B cell (primary cell): Measurements from ENCODE around the gene EDDM3A. TPM values are rescaled to one million over a fixed set of nuclear protein-coding genes. Genes with fewer than 3 reads are reported as not detected.

Experiments used
- ATAC-seq: fragments of 200-7000 bp; cut with Tn5 transposase; one replicate; pipeline ENCODE4 v1.10.0; 2021; ENCODE audit warnings: low read depth, mild to moderate bottlenecking, moderate number of reproducible peaks, moderate library complexity
- CTCF ChIA-PET: fragments of 350-600 bp; sonication (Branson Sonifier 250); formaldehyde crosslinking; loops from one replicate; lab custom pipeline; 2021; ENCODE audit warnings: antibody characterized with exemption, inconsistent platforms; lab: Charles Lee
- POLR2A ChIA-PET: fragments of 350-600 bp; sonication (Branson Sonifier 250); formaldehyde crosslinking; loops from one replicate; lab custom pipeline; 2021; ENCODE audit warnings: antibody characterized with exemption; lab: Charles Lee
- DNase-seq: peaks from one replicate; pipeline ENCODE4 v3.0.0; 2013
- H2AFZ ChIP-seq: 2 replicates; pipeline ENCODE4 v1.6.1; 2012; ENCODE audit warnings: mild to moderate bottlenecking, low read depth, low read length; ENCODE audit not compliant: insufficient read depth, poor library complexity, severe bottlenecking
- H3K27ac ChIP-seq, 2 donors: 1 replicate in 1 of 2; 2 replicates in 1 of 2; pipeline ENCODE4 v1.5.1; 2012 to 2013; ENCODE audit warnings: low read length in 2 of 2, mild to moderate bottlenecking in 2 of 2, moderate library complexity in 1 of 2
- H3K27me3 ChIP-seq, 4 experiments: fragments of 200-600 bp in 1 of 4; sonication (generic) in 1 of 4; replicated peaks in 1 of 4; 1 replicate in 2 of 4; 2 replicates in 2 of 4; pipeline versions ENCODE4 v1.6.1 to v1.7.0; 2013 to 2016; ENCODE audit warnings: low read length in 3 of 4, mild to moderate bottlenecking in 2 of 4, mixed read lengths in 1 of 4, moderate library complexity in 1 of 4; ENCODE audit not compliant: insufficient read depth in 4 of 4, control insufficient read depth in 3 of 4; ENCODE audit errors: control extremely low read depth in 1 of 4
- H3K36me3 ChIP-seq, 2 experiments: replicated peaks in 1 of 2; 1 replicate in 1 of 2; 2 replicates in 1 of 2; pipeline versions ENCODE4 v1.6.1 to v1.7.1; 2013; ENCODE audit warnings: low read length in 1 of 2; ENCODE audit not compliant: insufficient read depth in 2 of 2, control insufficient read depth in 1 of 2; ENCODE audit errors: control extremely low read depth in 1 of 2, extremely low read depth in 1 of 2
- H3K4me1 ChIP-seq, 2 donors: fragments of 200-600 bp in 1 of 2; sonication (generic) in 1 of 2; 1 replicate in 1 of 2; 2 replicates in 1 of 2; pipeline versions ENCODE4 v1.5.1 to v1.6.1; 2013 to 2017; ENCODE audit warnings: low read length in 2 of 2; ENCODE audit not compliant: control insufficient read depth in 2 of 2, insufficient read depth in 2 of 2
- H3K4me2 ChIP-seq: replicated peaks from 2 replicates; pipeline ENCODE3; 2012; ENCODE audit warnings: mild to moderate bottlenecking, low read depth, low read length; ENCODE audit not compliant: poor library complexity, severe bottlenecking
- H3K4me3 ChIP-seq, 5 experiments: fragments of 200-600 bp in 1 of 5; sonication (generic) in 1 of 5; 1 replicate in 3 of 5; 2 replicates in 2 of 5; pipeline versions ENCODE4 v1.5.1 to v1.7.0; 2011 to 2016; ENCODE audit warnings: low read length in 4 of 5, mild to moderate bottlenecking in 4 of 5, low read depth in 2 of 5, control low read depth in 1 of 5, moderate library complexity in 1 of 5; ENCODE audit not compliant: insufficient read depth in 1 of 5; ENCODE audit errors: control extremely low read depth in 1 of 5, extremely low read depth in 1 of 5
- H3K79me2 ChIP-seq: fragments of 200-600 bp; sonication (generic); one replicate; pipeline ENCODE4 v1.6.0; 2016; ENCODE audit warnings: low read length; ENCODE audit not compliant: control insufficient read depth, insufficient read depth
- H3K9ac ChIP-seq: fragments of 200-600 bp; sonication (generic); 2 replicates; pipeline ENCODE4 v1.6.1; 2017; ENCODE audit warnings: mild to moderate bottlenecking, low read length, moderate library complexity
- H3K9me3 ChIP-seq, 3 donors: one replicate each; pipeline versions ENCODE4 v1.6.1 to v1.7.1; 2013; ENCODE audit warnings: low read length in 2 of 3; ENCODE audit not compliant: control insufficient read depth in 2 of 3, insufficient read depth in 1 of 3; ENCODE audit errors: control extremely low read depth in 1 of 3
- H4K20me1 ChIP-seq: 2 replicates; pipeline ENCODE4 v1.6.0; 2012; ENCODE audit warnings: mild to moderate bottlenecking, low read length; ENCODE audit not compliant: insufficient read depth, control insufficient read depth, poor library complexity, severe bottlenecking
- H3K27ac Mint-ChIP-seq: one replicate; pipeline ENCODE4 v1.8.0; 2021; ENCODE audit warnings: mixed read lengths
- H3K27me3 Mint-ChIP-seq: one replicate; pipeline ENCODE4 v1.8.0; 2021; ENCODE audit warnings: mixed read lengths
- H3K4me1 Mint-ChIP-seq: one replicate; pipeline ENCODE4 v1.8.0; 2021; ENCODE audit warnings: mixed read lengths
- H3K4me3 Mint-ChIP-seq: one replicate; pipeline ENCODE4 v1.8.0; 2021; ENCODE audit warnings: mixed read lengths
- H3K9me3 Mint-ChIP-seq: one replicate; pipeline ENCODE4 v1.8.0; 2022; ENCODE audit warnings: mixed read lengths; ENCODE audit not compliant: insufficient read depth
- EZH2 ChIP-seq: IDR thresholded peaks from 2 replicates; pipeline ENCODE4 v1.6.1; 2012; ENCODE audit warnings: borderline replicate concordance, low read depth, mild to moderate bottlenecking, moderate library complexity, low read length; ENCODE audit not compliant: insufficient read depth, poor library complexity, severe bottlenecking
- WGBS: methylation state at CpG from one replicate; pipeline ENCODE4 v1.1.5; 2013; ENCODE audit warnings: missing lambda C conversion rate; ENCODE audit not compliant: insufficient coverage; 5-methylcytosine and 5-hydroxymethylcytosine counted together
- intact Hi-C: fragments of 100-400 bp; cut with micrococcal nuclease; formaldehyde crosslinking; loops from one replicate; pipeline ENCODE4 v1.10.0; 2022
- polyA plus RNA-seq: library from polyadenylated mRNA; depleted of rRNA; stranded (reverse); fragments of >200 nt; gene quantifications from 2 replicates; pipeline ENCODE4 v1.2.3, GENCODE V29; 2012
- total RNA-seq, 2 donors: library from RNA; stranded (reverse); fragments of 120-200 nt in 1 of 2; gene quantifications; 1 replicate in 1 of 2; 2 replicates in 1 of 2; pipeline versions ENCODE4 v1.2.3 to v1.2.4, GENCODE V29; 2013 to 2022
- TF ChIP-seq, protein P1 (sequence below): fragments of 200-600 bp; IDR thresholded peaks from one replicate; pipeline ENCODE4 v1.8.0; 2022; ENCODE audit warnings: antibody characterized with exemption, mild to moderate bottlenecking

Gene EDDM3A
- total and polyA plus RNA-seq, 2 donors (not counting 1 experiment from before 2014, with no cell fraction given): not detected

DNA sequence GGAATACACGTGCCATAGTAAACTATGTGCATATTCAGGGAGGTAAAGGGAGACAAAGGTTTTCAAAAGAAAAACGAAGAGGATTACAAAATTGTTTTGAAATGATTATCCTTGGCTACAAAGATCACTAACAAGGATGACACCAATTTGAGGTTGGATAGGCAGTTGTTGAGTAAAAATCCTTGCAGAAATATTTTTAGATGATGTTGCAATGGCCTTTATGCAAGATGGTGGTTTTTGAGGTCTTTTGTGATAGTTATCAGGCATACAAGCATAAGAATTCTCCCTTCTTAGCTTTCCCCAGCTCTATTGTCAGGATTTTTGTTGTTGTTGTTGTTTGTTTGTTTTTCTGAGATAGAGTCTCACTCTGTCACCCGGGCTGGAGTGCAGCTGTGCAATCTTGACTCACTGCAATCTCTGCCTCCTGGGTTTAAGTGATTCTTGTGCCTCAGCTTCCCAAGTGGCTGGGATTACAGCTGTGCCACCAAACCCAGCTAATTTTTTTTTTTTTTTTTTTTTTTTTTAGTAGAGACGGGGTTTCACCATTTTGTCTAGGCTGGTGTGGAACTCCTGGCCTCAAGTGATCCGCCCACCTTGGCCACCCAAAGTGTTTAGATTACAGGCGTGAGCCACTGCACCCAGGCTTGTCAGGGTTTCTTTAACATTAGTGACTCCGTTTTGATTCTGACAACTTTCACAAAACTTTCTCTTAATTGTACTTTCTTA lies 49.1 kb downstream of the EDDM3A start:
- Histone ChIP-seq H3K27me3 (no peaks in the 10 kb centered on the region), H3K4me2 (no peak overlapping the region), H2AFZ (no peak overlapping the region), H3K4me1 (peaks cover 27 to 29% of the 10 kb centered on the region in 2 donors), H3K4me3 (no peak overlapping the region), H3K79me2 (peaks cover 37% of the 10 kb centered on the region), H3K9me3 (no peaks in the 10 kb centered on the region), H3K36me3 (no peaks in the 10 kb centered on the region), H3K9ac (no peak overlapping the region), H3K27ac (no peak overlapping the region), H4K20me1 (no peaks in the 10 kb centered on the region)
- H3K27me3 Mint-ChIP-seq: no peaks in the 10 kb centered on the region
- 92% methylated on average over 4 of the region's 7 CpGs for WGBS
- H3K9me3 Mint-ChIP-seq: no peaks in the 10 kb centered on the region
- ChIA-PET POLR2A (no interaction called here), CTCF (interaction anchor here (1.0 kb wide), 1 partner anchor 14 kb away, joined by 3 read pairs; the partner anchor contains the start of gene RNASE6)
- no peak overlapping the region for H3K27ac Mint-ChIP-seq
- DNase-seq: no peak
- intact Hi-C loops: no loop called here
- no peak overlapping the region for H3K4me3 Mint-ChIP-seq
- H3K4me1 Mint-ChIP-seq: peaks cover 32% of the 10 kb centered on the region
- no peak for ATAC-seq
- no peak for TF ChIP-seq EZH2
- TF ChIP-seq, protein P1, sequence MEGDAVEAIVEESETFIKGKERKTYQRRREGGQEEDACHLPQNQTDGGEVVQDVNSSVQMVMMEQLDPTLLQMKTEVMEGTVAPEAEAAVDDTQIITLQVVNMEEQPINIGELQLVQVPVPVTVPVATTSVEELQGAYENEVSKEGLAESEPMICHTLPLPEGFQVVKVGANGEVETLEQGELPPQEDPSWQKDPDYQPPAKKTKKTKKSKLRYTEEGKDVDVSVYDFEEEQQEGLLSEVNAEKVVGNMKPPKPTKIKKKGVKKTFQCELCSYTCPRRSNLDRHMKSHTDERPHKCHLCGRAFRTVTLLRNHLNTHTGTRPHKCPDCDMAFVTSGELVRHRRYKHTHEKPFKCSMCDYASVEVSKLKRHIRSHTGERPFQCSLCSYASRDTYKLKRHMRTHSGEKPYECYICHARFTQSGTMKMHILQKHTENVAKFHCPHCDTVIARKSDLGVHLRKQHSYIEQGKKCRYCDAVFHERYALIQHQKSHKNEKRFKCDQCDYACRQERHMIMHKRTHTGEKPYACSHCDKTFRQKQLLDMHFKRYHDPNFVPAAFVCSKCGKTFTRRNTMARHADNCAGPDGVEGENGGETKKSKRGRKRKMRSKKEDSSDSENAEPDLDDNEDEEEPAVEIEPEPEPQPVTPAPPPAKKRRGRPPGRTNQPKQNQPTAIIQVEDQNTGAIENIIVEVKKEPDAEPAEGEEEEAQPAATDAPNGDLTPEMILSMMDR: no peak

DNA sequence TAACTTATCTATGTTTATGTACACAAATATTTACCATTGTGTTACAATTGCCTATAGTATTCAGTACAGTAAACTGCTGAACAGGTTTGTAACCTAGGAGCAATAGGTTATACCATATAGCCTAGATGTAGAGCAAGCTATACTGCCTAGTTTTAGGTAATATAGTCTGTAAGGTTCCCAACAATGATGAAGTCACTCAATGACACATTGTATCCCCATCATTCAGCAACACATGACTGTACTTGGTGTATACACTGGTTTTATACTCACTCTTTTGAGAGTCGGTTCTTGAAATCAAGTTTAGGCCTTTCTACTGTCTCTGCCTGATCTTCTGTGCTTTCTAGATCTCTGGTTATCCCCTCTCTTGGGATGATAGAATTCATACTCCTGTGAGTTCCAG lies 51.5 kb downstream of the EDDM3A start:
- H3K79me2 ChIP-seq: peaks cover 15% of the 10 kb centered on the region
- WGBS: no CpG with 5 or more reads among the region's 1 CpG
- H3K9me3 Mint-ChIP-seq: no peaks in the 10 kb centered on the region
- H3K4me1 ChIP-seq: peaks cover 34 to 35% of the 10 kb centered on the region in 2 donors
- no peak overlapping the region for H3K27ac Mint-ChIP-seq
- H3K9ac ChIP-seq: no peak overlapping the region
- no peaks in the 10 kb centered on the region for H3K9me3 ChIP-seq
- peaks cover 31% of the 10 kb centered on the region for H3K4me1 Mint-ChIP-seq
- no peaks in the 10 kb centered on the region for H4K20me1 ChIP-seq
- no peak overlapping the region for H2AFZ ChIP-seq
- ChIA-PET POLR2A (no interaction called here), CTCF (interaction anchor here (1.0 kb wide), 1 partner anchor 132 kb away, joined by 3 read pairs; no protein-coding TSS in a partner anchor)
- TF ChIP-seq EZH2: no peak
- TF ChIP-seq, protein P1: no peak
- DNase-seq: no peak
- H3K27me3 Mint-ChIP-seq: no peaks in the 10 kb centered on the region
- no peaks in the 10 kb centered on the region for H3K27me3 ChIP-seq
- H3K4me3 ChIP-seq: no peak overlapping the region
- intact Hi-C loops: no loop called here
- no peak overlapping the region for H3K4me3 Mint-ChIP-seq
- no peak overlapping the region for H3K27ac ChIP-seq
- no peak overlapping the region for H3K4me2 ChIP-seq
- ATAC-seq: no peak
- H3K36me3 ChIP-seq: no peaks in the 10 kb centered on the region
